Tibial nerve (tissue), 4 donors: ENCODE measurements around the gene AUTS2.

Experiments used
- CTCF ChIP-seq, 5 experiments: fragments of 200-600 bp in 3 of 5; fragments of 450-650 bp in 2 of 5; sonication (generic) in 3 of 5; IDR thresholded peaks; one replicate each; pipeline ENCODE4 v1.5.1; 2016 to 2019; ENCODE audit warnings: antibody characterized with exemption in 5 of 5, mild to moderate bottlenecking in 3 of 5, moderate library complexity in 2 of 5
- EP300 ChIP-seq, 2 donors: sonication (generic); formaldehyde crosslinking; IDR thresholded peaks; one replicate each; pipeline ENCODE4 v1.6.1; 2017; ENCODE audit warnings: antibody characterized with exemption in 2 of 2, mild to moderate bottlenecking in 1 of 2
- POLR2A ChIP-seq, 2 donors: fragments of 450-650 bp; IDR thresholded peaks; one replicate each; pipeline ENCODE4 v1.6.1; 2017; ENCODE audit warnings: antibody characterized with exemption in 2 of 2, mild to moderate bottlenecking in 2 of 2, moderate library complexity in 2 of 2

GRCh38 chr7:70710011-70710480 is 1111.8 kb downstream of the AUTS2 start:
- TF ChIP-seq CTCF (IDR thresholded peaks at IDR 0.05) (no peak), EP300 (IDR thresholded peaks at IDR 0.05) (no peak), POLR2A (IDR thresholded peaks at IDR 0.05) (no peak)
